GM10266 (cell line): ENCODE data around the gene POLA2.

Experiments
- DNase-seq: peaks from one replicate; pipeline ENCODE4 v3.0.0; 2012; ENCODE audit errors: extremely low spot score
- TF ChIP-seq, protein P1 (sequence below): IDR thresholded peaks from 2 replicates; pipeline ENCODE4 v1.5.1; 2012; ENCODE audit warnings: mild to moderate bottlenecking, low read depth; ENCODE audit not compliant: control insufficient read depth, insufficient read depth; ENCODE audit errors: missing control alignments

The POLA2 gene

GRCh38 chr11:65309006-65309405 is 47.2 kb downstream of the POLA2 start:
- no peak for DNase-seq
- TF ChIP-seq, protein P1, sequence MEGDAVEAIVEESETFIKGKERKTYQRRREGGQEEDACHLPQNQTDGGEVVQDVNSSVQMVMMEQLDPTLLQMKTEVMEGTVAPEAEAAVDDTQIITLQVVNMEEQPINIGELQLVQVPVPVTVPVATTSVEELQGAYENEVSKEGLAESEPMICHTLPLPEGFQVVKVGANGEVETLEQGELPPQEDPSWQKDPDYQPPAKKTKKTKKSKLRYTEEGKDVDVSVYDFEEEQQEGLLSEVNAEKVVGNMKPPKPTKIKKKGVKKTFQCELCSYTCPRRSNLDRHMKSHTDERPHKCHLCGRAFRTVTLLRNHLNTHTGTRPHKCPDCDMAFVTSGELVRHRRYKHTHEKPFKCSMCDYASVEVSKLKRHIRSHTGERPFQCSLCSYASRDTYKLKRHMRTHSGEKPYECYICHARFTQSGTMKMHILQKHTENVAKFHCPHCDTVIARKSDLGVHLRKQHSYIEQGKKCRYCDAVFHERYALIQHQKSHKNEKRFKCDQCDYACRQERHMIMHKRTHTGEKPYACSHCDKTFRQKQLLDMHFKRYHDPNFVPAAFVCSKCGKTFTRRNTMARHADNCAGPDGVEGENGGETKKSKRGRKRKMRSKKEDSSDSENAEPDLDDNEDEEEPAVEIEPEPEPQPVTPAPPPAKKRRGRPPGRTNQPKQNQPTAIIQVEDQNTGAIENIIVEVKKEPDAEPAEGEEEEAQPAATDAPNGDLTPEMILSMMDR = no peak

DNA sequence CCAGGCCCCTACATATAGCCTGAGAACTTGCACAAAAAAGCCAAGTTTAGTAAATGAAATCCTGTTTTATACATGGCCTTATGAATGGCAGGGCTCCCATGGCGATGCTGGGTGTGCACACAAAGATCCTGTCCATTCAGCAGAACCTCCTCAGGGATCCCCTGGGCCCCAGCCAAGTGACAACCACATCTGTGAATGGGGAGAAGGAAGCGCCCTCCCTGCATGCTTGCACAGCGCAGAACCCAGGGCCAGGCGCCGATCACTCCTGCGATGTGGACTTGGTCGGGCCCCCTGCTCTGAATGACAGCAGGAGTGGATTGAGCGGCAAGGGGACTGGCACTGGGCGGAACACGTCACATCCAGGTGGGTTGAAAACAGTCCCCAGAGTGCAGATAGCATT is 48.5 kb downstream of the POLA2 start:
- TF ChIP-seq, protein P1 = no peak
- DNase-seq = no peak

- TF ChIP-seq, protein P1 = no peak
- DNase-seq = no peak
Measured at GRCh38 chr11:65310736-65311135, 49.0 kb downstream of the POLA2 start.

- DNase-seq = no peak
- TF ChIP-seq, protein P1 = no peak
Measured at GRCh38 chr11:65311170-65311678, 49.5 kb downstream of the POLA2 start.

DNA sequence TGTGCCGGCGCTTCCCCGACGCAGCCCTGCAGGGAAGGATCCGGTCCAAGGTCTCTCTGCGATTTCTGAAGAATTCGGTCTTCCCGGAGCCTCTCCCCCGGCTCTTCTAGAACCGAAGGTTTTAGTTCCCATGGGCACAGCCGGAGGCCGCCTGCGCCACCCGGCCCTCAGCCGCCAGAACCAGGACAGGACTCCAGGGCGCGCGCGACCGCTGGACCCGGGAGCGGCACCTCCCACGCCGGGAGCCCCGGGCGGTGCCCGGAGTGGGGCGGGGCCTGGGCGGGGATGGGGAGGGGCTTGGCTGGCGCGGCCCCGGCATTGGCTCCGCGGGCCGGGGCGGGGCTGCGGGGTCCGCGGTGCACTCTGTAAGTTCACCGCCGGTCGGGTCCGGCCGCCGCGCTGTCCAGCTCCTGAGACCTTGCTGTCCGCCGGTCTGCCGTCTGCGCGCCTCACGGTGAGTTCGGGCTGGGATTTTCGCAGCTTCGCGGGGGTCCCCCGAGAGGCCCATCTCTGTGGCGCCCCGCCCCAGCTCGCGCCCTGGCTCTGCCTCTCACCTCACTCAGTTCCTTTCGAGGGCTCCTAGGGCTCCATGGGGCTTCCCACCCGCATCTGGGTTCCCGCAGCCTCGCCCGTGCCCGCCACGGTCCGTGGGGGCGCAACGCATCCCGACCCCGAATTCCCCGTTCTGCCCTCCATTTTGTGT is 52.9 kb downstream of the POLA2 start, which contains the start of gene CDC42EP2:
TSS of gene CDC42EP2 (plus strand) at position 366 of the 703 bp plus-strand sequence. CDS start 6,033 bp downstream, outside the sequence.
- peak; percentile 94 for DNase-seq
- TF ChIP-seq, protein P1 = no peak

DNA sequence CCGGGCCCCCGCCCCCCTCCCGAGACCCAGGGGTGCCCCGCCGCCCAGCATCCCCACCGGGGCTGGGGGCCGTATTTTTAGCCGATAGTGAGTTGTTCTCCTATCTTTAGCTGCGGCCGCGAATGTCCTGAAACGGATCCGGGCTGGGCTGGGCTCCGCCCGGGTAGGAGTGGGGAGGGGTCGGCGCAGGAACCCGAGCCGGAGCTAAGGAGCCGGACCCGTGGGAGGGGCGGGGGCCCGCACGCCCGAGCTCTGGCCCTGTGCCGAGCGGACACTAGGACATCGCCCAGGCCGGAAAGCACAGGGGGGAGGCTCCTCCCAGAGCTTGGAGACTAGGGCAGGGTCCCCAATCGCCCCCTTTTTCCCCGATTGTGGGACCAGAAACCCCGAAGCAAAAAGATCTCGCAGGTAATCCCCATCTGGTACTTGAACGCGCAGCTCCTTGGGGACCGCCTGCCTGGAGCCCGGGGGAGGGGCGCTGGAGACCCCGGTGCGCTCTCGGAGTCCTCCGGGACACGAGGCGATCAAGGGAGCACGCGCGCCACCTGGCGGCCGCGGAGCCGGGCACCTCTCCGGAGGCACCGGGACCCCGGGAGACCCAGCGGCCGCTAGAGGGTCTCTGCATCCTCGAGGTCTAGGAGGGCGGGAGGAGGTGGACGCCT is 53.6 kb downstream of the POLA2 start:
- peak; percentile 89 for DNase-seq

More for the DNA sequence above, 53.6 kb downstream of the POLA2 start:
- TF ChIP-seq, protein P1 = peak; percentile 95
